HL-60/S4 treated with phorbol 12-myristate 13-acetate at 8.2 ng/mL for 4 days and 3 days (cell line): Measurements from ENCODE around the gene RSAD2.
"Not testable (repeated sequence)": the region's sequence is repeated elsewhere in the genome, so short reads cannot be mapped to it uniquely, and the experiment has no call there.

Source experiments
- in situ Hi-C: fragments of 300-500 bp; cut with MboI; formaldehyde crosslinking; loops from 2 replicates; pipeline ENCODE4 v1.15.0; 2022; ENCODE audit warnings: low sequenced_read_pairs

Gene RSAD2

DNA sequence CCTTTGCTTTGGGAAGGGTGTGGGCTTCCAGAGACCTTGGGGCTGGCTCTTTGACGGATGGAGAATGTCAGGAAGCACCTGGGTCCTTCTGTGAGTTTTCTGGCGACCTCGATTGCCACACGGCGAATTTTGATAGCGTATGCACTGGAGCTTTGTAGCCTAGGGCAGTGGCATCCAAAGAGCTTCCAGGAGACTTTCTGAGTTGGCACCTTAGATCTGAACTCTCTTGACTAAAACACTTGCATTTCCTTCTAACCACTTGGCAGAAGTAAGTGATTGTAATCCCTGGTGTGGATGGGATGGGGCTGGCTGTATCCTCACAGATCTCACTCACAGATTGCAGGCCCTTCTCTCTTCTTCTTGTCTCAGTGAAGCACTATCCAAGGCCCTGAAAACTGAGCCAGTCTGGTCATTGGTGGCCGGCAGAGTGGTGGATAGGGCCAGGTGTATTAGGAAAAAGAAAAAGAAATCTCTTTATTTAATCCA is 47.4 kb downstream of the RSAD2 start:
- in situ Hi-C loops: no loop called here

DNA sequence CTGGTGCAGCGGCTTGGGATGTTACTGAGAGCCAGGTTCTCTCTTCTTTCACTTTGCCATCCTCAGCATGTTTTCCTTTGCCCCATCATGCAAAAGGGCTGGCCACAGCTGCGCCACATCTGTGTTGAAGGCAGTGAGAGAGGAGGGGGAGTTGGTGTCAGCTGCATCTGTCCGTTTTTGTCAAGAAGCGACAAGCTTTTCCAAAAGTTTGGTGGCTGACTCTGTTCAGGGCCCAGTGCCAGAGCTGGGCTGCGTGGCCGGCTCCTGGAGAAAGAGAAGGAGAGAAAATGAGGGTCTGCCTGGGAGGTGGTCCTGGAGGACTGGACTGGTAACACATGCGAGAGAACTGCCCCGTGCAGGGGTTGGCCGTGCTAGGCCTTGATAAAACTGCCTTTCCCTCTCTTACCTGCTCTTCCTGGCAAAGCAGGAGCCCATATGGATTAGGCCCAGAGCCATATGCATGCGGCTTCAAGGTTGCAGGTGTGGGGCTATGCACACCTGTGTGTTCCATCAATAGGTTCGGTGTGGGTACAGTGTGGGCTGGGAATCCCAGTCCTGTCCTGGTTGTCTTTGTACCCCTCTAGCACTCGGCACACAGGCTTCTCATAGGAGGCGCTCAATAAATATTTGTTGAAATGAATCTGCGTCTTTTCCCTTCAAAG is 48.6 kb downstream of the RSAD2 start:
- in situ Hi-C loops: no loop called here

DNA sequence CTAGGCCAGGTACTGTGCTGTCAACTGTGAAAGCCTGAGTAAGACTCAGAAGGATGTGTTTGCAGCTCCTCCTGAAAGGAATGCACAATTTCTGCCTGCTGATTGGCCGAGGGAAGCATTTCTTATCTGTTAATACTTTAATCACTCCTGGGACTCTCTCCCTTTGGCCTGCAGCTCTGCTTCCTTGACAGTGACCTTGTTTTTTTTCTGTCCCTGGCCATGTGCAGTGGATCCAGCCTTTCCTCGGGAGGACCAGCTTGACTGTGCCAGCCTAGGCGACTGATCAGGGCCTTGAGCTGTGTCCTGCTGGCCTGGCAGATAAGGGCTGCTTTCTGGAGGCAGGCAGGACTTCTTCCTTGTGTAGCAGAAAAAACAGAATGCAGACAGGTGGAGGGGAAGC is 49.6 kb downstream of the RSAD2 start:
- in situ Hi-C loops: no loop called here

DNA sequence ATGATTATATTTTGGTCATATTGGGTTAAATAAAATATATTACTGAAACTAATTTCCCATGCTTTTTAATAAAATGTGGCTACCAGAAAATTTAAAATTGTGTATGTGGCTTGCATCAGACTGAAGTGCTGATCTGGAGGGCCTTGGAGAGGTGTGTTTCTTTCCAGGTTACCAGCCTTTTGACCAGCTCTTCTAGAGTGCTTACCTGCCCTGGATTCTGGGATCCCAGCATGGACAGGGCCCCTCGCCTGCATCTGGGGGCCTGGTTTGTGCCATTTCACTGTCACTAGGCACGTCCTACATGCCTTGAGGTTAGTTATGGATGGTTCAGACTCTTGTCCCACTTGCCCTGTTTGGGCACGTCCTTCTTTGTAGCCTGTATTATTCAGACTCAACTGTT is 50.2 kb downstream of the RSAD2 start:
- in situ Hi-C loops: no loop called here

DNA sequence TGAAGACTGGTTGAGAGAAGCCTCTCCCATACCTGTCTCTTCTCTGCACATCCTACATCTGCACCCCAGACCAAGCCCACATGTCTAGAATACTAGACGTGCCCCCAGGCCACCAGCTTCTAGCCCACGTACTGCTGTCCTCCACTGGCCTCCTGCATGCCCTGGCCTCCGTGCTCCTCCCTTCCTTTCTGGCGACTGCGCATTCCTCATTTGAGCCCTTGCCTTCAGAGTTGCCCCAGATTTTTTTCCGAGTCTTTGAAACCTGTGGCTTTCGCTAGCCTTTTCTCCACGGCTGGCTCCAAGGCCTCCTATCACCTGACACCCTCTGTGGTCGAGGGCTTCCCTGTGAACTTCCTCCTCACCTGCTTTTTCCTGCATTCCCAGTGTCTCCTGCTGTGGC is 50.9 kb downstream of the RSAD2 start:
- in situ Hi-C loops: no loop called here

DNA sequence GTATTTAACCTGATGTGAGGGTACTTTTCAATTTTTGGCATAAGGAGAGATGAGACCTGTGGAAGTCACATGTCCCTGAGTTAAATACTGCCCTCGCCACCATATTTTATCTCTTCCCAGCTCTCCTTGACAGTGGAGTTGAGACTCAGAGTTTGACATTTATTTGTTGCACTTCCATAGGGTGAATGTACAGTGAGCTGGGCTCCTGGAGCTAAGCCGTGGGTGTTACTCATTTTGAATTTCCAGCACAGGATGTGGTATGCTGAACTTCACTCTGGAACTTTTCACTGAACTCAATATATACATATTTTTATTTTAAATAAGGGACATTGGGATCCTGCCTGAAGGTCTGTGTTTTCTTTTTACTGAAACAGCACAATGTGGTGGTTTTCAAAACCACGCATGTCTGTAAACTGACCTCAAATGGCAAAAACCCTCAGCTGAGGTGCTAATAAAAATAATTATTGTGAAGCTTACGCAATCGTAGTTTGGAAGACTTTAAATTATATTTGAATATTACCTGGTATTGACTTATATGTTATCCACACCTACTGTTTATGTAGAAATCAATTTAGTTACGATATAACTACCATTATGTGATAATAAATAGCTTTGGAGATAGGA is 51.7 kb downstream of the RSAD2 start:
- in situ Hi-C loops: no loop called here

DNA sequence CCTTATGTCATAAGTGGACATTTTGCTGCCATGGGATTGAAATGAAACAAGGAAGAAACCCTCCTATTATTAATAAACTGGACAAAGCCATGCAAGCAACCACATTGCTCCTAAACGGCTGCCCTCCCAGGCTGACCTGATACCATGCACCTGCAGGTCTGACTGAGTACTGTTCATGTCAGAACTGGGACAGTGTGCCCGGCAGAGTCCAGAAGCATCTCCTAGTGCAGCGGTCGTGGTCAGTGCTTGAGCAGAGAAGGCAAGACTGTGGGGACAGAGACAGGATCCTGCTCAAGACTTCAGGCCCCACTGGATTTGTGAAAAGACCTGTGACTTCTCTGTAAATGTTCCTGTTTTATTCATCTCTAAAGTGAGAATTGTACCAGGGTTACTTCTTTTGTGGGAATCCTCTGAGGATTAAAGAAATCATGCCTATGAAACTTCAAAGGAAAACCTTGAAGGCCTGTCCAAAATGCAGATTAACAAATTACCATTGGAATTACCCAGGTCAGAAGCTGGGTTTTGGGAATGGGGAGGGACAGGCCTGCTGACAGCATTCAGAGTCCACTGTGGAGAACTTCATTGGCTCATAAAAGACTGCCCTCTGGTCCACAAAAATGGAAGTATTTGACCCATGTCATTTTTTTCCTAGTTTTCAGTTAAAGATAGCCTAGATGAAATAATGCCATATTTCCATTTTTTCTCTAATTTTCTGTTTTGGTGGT is 53.5 kb downstream of the RSAD2 start:
- in situ Hi-C loops: no loop called here

DNA sequence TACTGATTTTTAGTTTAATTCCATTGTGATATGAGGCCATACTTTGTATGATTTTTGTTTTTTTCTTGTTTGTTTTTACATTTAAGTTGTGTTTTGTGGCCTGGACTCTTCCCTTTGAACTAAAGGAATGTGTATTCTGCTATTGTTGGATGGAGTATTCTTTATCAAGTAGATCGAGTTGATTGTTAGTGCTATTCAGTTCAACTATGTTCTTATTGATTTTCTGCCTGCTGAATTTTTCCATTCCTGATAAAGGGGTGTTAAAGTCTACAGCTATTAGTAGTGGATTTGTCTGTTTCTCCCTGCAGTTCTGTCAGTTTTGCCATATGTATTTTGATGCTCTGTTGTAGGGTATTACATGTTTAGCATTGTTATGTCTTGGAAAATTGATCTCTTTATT is 54.2 kb downstream of the RSAD2 start:
- in situ Hi-C loops: no loop called here

DNA sequence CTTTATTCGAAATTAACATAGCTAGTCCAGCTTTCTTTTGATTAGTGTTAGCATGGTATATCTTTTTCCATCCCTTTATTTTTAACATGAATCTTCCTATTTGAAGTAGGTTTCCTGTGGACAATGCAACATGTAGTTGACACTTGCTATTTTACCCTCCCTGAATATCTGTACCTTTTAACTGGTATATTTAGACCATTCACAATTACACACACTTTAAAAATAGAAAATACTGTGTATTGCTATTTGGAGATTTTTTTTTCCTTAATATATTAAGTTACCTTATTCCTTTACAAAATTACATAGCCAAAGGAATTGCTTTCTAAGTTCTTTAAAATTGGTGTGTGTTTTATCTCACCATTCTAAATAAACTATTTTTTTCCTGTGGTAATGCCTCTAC is 54.6 kb downstream of the RSAD2 start:
- in situ Hi-C loops: no loop called here

DNA sequence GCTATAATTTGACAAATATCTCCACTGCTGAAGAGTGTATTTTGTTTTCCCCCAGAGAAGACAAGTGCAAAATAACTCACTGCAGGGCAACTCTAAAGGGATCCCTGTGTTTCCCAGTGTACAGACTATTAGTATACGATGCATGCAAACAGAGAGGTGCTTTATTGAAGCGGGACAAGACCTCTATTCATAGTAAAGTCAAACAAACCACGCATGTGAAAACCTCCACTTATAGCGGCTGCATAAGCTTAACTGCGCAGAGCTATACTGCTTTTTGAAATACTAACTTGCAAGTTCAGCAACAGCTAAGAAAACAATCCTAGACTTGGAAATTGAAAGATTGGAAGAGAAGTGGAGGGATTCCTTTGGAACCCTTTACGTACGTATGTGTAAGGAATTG is 55.3 kb downstream of the RSAD2 start:
- in situ Hi-C loops: no loop called here

DNA sequence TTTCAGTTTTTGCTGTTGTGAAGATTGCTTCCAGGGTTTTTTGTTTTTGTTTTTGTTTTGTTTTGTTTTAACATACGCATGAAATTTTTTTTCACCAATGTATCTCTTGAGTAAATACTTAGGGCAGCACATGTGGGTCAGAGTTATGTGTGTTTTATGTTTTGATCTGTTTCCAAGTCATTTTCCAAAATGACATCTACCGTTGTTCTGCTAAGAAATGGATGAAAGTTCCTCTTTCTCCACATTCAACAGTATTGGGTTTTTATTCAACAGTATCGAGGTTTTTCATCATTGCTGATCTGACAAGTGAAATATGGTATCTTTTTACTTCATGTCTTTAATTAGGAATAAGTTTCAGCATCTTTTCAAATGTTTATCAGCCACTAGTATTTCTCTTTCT is 56.3 kb downstream of the RSAD2 start:
- in situ Hi-C loops: no loop called here

DNA sequence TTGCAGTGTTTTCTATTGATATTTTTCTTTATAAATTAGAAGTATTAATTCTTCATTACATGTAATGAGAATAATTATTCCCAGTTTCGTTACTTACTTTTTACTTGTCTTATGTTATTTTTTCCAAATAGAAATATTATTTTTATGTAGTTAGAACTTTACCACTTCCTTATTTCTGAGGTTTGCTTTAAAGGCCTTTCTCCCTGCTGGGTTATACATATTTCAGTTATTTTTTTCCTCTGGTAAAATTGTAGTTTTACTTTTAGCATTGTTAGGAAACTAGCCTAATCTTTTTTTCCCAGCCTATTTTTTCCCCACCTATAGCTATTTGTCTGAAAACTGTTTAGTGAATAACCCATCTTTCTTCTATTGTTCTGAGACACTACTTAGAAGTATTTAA is 56.8 kb downstream of the RSAD2 start:
- in situ Hi-C loops: no loop called here

DNA sequence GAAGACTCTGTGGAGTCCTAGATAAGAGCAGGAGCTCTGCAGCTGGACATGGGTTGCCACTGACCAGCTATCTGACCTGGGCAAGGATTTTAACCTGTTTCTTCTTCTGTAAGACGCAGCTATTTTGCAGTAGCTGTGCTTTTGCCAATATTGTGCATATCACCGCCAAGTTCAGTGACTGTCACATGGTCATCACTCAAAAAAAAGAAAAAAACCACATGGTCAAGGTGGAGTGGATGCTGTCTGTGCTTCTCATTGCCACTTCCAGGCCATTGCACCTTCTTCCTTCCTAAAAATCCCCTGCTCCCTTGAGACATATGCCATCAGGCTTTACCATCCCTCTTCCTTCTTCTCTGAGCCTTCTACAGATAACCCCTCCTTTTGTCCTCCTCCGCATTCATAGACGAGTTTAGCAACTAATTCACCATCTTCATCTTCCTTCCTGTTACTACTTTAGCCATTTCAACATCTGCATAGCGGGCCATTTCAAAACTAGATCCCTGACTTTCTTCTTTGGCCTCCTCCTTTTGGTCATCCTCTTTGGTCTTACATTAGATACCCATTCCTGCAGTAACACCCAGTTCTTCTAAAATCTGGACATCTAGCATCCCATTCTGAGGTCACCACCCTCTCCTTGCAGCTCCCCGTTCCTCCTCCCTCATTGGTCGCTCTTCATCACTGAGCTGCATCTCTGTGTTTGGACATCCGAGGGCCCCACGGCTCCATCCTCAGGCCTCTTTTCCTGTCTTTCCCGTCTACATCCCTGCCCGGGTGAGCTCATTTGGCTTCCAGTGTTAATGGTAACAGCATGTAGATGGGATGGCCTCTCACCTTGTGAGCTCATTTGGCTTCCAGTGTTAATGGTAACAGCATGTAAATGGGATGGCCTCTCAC is 57.4 kb downstream of the RSAD2 start:
- in situ Hi-C loops: no loop called here

DNA sequence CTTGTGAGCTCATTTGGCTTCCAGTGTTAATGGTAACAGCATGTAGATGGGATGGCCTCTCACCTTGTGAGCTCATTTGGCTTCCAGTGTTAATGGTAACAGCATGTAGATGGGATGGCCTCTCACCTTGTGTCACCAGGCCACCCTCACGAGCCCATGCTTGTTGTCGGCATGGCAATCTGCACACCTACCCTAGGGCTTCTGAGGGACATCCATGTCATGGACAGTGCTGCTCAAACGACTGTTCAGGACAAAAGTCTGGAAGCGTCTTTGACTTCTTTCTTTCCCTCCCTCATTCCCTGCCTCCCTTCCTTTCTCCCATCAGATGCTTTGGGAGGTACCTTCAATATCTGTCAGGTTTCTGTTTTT is 58.1 kb downstream of the RSAD2 start:
- in situ Hi-C loops: not testable (repeated sequence)

DNA sequence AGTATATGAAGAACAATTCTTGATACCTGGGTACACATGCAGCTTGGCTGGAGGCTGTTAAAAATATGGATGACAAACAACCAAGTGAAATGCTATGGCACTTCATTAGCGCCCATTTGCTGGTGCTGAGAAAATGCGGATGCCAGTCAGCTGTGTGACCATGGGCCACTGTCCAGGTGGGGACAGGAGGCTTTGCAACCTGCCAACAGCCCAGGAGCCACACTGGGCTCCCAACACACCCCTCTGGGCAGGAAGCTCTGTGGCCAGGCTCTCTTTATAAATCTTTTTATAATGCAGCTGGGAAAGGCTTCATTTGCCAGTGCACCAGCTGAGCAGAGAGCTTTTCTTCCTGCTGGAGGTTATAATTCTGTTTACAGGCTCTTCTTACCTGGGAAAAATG is 59.6 kb downstream of the RSAD2 start:
- in situ Hi-C loops: no loop called here

DNA sequence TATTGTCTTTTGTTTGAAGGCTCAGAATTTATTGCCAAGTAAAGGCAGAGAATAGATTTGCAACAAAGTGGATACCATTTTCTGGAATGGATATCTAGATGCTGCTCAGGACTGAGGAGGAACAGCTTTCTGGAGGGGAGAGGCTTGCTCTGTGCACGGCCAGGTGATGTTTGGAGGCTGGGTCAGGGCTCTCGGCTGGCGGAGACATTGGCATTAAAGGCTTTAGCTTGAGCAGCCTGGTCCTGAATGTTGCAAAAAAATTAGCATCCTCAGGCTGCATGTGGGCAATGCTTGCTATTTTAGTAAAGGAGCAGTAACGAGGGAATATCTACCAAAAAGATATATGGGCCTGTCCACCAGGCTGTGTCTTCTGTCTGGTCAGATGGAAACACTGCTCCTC is 60.0 kb downstream of the RSAD2 start:
- in situ Hi-C loops: no loop called here

DNA sequence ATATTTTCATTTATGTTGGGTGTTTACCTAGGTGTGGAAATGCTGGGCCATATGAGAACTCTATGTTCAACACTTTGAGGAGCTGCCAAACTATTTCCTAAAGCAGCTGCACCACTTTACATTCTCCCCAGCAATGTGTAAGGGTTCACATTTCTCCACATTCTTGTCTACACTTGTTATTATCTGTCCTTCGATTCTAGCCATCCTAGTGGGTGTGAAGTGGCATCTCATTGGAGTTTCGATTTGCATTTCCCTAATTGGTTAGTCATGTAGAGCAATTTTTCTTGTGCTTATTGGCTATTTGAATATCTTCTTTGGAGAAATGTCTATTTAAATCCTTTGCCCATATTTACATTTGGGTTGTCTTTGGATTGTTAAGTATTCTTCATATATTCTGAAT is 61.5 kb downstream of the RSAD2 start:
- in situ Hi-C loops: no loop called here

DNA sequence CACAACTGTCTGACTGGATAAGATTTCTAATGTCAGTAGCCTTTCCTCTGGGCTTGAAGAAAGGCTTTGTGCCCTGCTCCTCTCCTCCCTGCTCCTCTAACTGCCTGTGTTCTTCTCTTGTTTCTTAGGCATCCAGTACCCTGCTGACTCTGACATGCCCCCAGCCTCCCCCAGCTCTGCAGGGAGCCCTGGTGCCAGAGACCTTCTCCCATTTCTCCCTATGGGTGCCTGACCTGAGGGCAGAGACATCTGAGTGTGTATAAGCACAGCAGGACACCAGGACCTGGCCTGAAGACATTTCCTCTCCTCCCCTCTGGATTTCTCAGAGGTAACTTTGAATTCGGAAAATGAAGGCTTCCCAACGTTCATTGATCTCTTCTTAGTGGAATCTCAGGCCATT is 63.2 kb downstream of the RSAD2 start:
- in situ Hi-C loops: loop anchor here (10.0 kb wide), 1 partner anchor 64 kb away; no protein-coding TSS in a partner anchor

DNA sequence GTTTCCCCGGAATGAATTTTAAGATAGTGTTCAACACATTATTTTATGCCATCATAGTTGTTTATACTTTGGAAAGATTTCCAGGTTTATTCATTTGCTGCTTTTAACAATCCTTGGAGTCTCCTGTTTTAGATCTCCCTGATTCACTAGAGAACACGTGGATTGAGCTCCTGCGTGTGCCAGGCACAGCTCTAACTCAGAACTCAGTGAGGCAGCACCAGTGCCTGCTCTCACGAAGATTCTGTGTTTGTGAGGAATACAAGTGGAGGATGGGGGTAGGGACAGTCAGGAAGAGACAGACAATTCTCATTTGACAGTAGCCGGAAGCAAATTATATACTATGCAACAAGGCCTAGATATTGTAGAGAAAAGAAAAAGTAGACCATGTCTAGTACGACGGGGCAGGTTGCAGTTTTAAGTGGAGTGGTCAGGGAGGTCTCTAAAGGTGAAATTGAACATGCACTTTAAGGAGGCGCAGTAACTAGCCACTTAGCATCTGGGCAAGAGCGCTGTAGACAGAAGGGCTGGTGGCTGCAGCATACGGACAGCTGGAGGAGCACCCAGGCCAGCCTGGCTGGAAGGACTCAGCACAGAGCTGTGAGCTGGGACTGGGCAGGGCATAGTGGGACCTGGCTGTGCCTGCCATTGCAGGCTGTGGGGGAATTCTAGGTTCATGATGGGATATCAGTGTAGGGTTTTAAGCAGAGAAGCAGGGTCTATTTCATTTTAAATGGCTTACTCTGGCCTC is 63.9 kb downstream of the RSAD2 start:
- in situ Hi-C loops: loop anchor here (10.0 kb wide), 1 partner anchor 63 kb away; no protein-coding TSS in a partner anchor

DNA sequence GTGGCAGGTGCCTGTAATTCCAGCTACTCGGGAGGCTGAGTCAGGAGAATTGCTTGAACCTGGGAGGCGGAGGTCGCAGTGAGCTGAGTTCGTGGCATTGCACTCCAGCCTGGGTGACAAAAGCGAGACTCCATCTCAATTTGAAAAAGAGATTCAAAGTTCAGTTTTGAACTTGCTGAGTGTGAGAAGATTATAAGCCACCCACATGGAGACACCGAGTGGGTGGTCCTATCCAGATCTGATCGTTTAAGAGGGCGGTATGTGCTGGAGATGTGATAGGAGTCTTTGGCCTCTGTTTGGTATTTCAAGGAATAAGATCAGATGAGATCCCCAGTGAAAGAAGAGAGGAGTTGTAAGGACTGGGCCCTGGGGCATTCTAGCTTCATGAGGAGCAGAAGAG is 65.3 kb downstream of the RSAD2 start:
- in situ Hi-C loops: loop anchor here (10.0 kb wide), 1 partner anchor 62 kb away; no protein-coding TSS in a partner anchor
